Neuronal stem cell (in vitro differentiated cells): ENCODE measurements around the gene CBARP.

Source experiments
- DNase-seq: peaks from one replicate; pipeline ENCODE4 v3.0.0-alpha.2; 2013; ENCODE audit warnings: low spot score
- H2AFZ ChIP-seq: one replicate; pipeline ENCODE4 v1.6.1; 2013; ENCODE audit warnings: mild to moderate bottlenecking, low read length, inconsistent platforms
- H2AK5ac ChIP-seq: 2 replicates; pipeline ENCODE4 v1.6.1; 2013; ENCODE audit warnings: low read depth, mild to moderate bottlenecking, inconsistent platforms, low read length, moderate library complexity, mixed read lengths
- H2BK120ac ChIP-seq: 2 replicates; pipeline ENCODE4 v1.6.1; 2013; ENCODE audit warnings: low read depth, mild to moderate bottlenecking, inconsistent platforms, low read length, moderate library complexity, mixed read lengths
- H2BK12ac ChIP-seq: one replicate; pipeline ENCODE4 v1.6.1; 2013; ENCODE audit warnings: low read length, inconsistent platforms
- H2BK15ac ChIP-seq: 2 replicates; pipeline ENCODE4 v1.6.1; 2013; ENCODE audit warnings: mild to moderate bottlenecking, low read length, inconsistent platforms, mixed read lengths
- H2BK5ac ChIP-seq: one replicate; pipeline ENCODE4 v1.6.1; 2013; ENCODE audit warnings: inconsistent platforms, mild to moderate bottlenecking, low read length, moderate library complexity
- H3K14ac ChIP-seq: one replicate; pipeline ENCODE4 v1.6.1; 2013; ENCODE audit warnings: low read length, inconsistent platforms
- H3K18ac ChIP-seq: 2 replicates; pipeline ENCODE4 v1.6.1; 2013; ENCODE audit warnings: low read length, inconsistent platforms
- H3K23ac ChIP-seq: 2 replicates; pipeline ENCODE4 v1.6.1; 2013; ENCODE audit warnings: low read depth, mild to moderate bottlenecking, mixed read lengths, low read length, inconsistent platforms; ENCODE audit not compliant: poor library complexity
- H3K27ac ChIP-seq: replicated peaks from 3 replicates; pipeline ENCODE4 v1.5.1; 2013; ENCODE audit warnings: low read length, inconsistent platforms
- H3K27me3 ChIP-seq, 3 experiments: 2 replicates each; pipeline ENCODE4 v1.6.1; 2013; ENCODE audit warnings: low read length in 3 of 3, mild to moderate bottlenecking in 2 of 3, inconsistent platforms in 1 of 3, low read depth in 1 of 3, mixed read lengths in 1 of 3, moderate library complexity in 1 of 3; ENCODE audit not compliant: control insufficient read depth in 3 of 3, insufficient read depth in 3 of 3
- H3K36me3 ChIP-seq, 2 donors: replicated peaks in 1 of 2; 2 replicates each; pipeline ENCODE4 v1.6.1; 2013; ENCODE audit warnings: low read length in 2 of 2; ENCODE audit not compliant: control insufficient read depth in 2 of 2, insufficient read depth in 2 of 2
- H3K4ac ChIP-seq: 2 replicates; pipeline ENCODE4 v1.6.1; 2013; ENCODE audit warnings: inconsistent platforms, mild to moderate bottlenecking, low read length, moderate library complexity
- H3K4me1 ChIP-seq, 2 donors: 1 replicate in 1 of 2; 2 replicates in 1 of 2; pipeline ENCODE4 v1.6.1; 2013; ENCODE audit warnings: low read length in 2 of 2, low read depth in 1 of 2; ENCODE audit not compliant: control insufficient read depth in 2 of 2, insufficient read depth in 1 of 2
- H3K4me2 ChIP-seq: one replicate; pipeline ENCODE4 v1.6.1; 2013; ENCODE audit warnings: mild to moderate bottlenecking, low read length, inconsistent platforms; ENCODE audit not compliant: insufficient read depth, poor library complexity, severe bottlenecking
- H3K4me3 ChIP-seq, 2 donors: 2 replicates each; pipeline ENCODE4 v1.5.1; 2013; ENCODE audit warnings: low read length in 2 of 2, mild to moderate bottlenecking in 2 of 2, inconsistent platforms in 1 of 2, moderate library complexity in 1 of 2
- H3K79me1 ChIP-seq: one replicate; pipeline ENCODE4 v1.6.1; 2013; ENCODE audit warnings: low read depth, mild to moderate bottlenecking, inconsistent platforms, low read length, moderate library complexity
- H3K9ac ChIP-seq: one replicate; pipeline ENCODE4 v1.6.1; 2013; ENCODE audit warnings: mild to moderate bottlenecking, low read depth, low read length, inconsistent platforms; ENCODE audit not compliant: poor library complexity
- H3K9me3 ChIP-seq, 2 donors: replicated peaks in 1 of 2; 2 replicates each; pipeline versions ENCODE3 to v1.6.1; 2013; ENCODE audit warnings: low read length in 2 of 2, mild to moderate bottlenecking in 2 of 2, inconsistent platforms in 1 of 2, low read depth in 1 of 2, mixed read lengths in 1 of 2, moderate library complexity in 1 of 2; ENCODE audit not compliant: control insufficient read depth in 2 of 2, insufficient read depth in 1 of 2
- H4K8ac ChIP-seq: one replicate; pipeline ENCODE4 v1.6.1; 2013; ENCODE audit warnings: low read depth, mild to moderate bottlenecking, inconsistent platforms, low read length, moderate library complexity
- H4K91ac ChIP-seq: one replicate; pipeline ENCODE4 v1.6.1; 2013; ENCODE audit warnings: low read length, low read depth, mild to moderate bottlenecking, inconsistent platforms; ENCODE audit not compliant: poor library complexity
- WGBS, 2 donors: extraction: QIAGEN DNeasy Blood & Tissue Kit; methylation state at CpG; one replicate each; pipeline ENCODE4 v1.1.7; 2013; ENCODE audit warnings: missing lambda C conversion rate in 2 of 2, mixed read lengths in 1 of 2; ENCODE audit not compliant: insufficient read length in 2 of 2, insufficient replicate concordance in 1 of 2; ENCODE audit errors: extremely low coverage in 2 of 2; 5-methylcytosine and 5-hydroxymethylcytosine counted together

Gene CBARP

GRCh38 chr19:1189419-1189818, 48.4 kb downstream of the CBARP start:
- Histone ChIP-seq H3K18ac (no peak overlapping the region), H3K4me1 (peaks cover 0 to 3% of the 10 kb centered on the region in 2 donors), H2BK15ac (peak overlapping the region; percentile 11), H3K4me3 (no peak overlapping the region), H3K36me3 (no peaks in the 10 kb centered on the region), H3K79me1 (no peaks in the 10 kb centered on the region), H3K27me3 (no peaks in the 10 kb centered on the region), H3K23ac (no peak overlapping the region), H3K4ac (no peak overlapping the region), H4K91ac (no peak overlapping the region), H3K9ac (no peak overlapping the region), H3K14ac (no peak overlapping the region), H3K27ac (no peak overlapping the region), H2BK12ac (no peak overlapping the region), H3K9me3 (no peaks in the 10 kb centered on the region), H4K8ac (no peak overlapping the region), H2BK5ac (no peak overlapping the region), H2BK120ac (no peak overlapping the region), H2AK5ac (no peak overlapping the region), H2AFZ (peak overlapping the region; percentile 57), H3K4me2 (no peak overlapping the region)
- DNase-seq: no peak
- no CpG with 5 or more reads among the region's 9 CpGs for WGBS, 2 donors

GRCh38 chr19:1183543-1184172, 54.1 kb downstream of the CBARP start:
- WGBS, 2 donors: no CpG with 5 or more reads among the region's 19 CpGs
- no peak overlapping the region for H3K27ac ChIP-seq
- DNase-seq: no peak

GRCh38 chr19:1182727-1183126, 55.1 kb downstream of the CBARP start:
- H4K8ac ChIP-seq: no peak overlapping the region
- no peak overlapping the region for H3K14ac ChIP-seq
- no peak overlapping the region for H2BK15ac ChIP-seq
- peaks cover 3% of the 10 kb centered on the region in 2 donors for H3K4me1 ChIP-seq
- no peak overlapping the region for H3K23ac ChIP-seq
- WGBS, 2 donors: no CpG with 5 or more reads among the region's 11 CpGs
- H3K4me3 ChIP-seq: no peak overlapping the region
- H3K79me1 ChIP-seq: peaks cover 2% of the 10 kb centered on the region
- H2BK12ac ChIP-seq: no peak overlapping the region
- no peak for DNase-seq
- H2AK5ac ChIP-seq: no peak overlapping the region
- no peak overlapping the region for H3K4ac ChIP-seq
- no peak overlapping the region for H2BK120ac ChIP-seq
- no peak overlapping the region for H3K9ac ChIP-seq
- H2AFZ ChIP-seq: no peak overlapping the region
- H3K4me2 ChIP-seq: no peak overlapping the region
- H4K91ac ChIP-seq: no peak overlapping the region
- no peak overlapping the region for H3K27ac ChIP-seq
- H2BK5ac ChIP-seq: no peak overlapping the region
- no peak overlapping the region for H3K18ac ChIP-seq
- no peaks in the 10 kb centered on the region for H3K36me3 ChIP-seq
- no peaks in the 10 kb centered on the region for H3K27me3 ChIP-seq
- no peaks in the 10 kb centered on the region for H3K9me3 ChIP-seq

More at GRCh38 chr19:1183543-1184172, 54.1 kb downstream of the CBARP start:
- Histone ChIP-seq H3K4me1 (peaks cover 3% of the 10 kb centered on the region in 2 donors), H2BK12ac (no peak overlapping the region), H3K9ac (no peak overlapping the region), H2AFZ (no peak overlapping the region), H3K36me3 (no peaks in the 10 kb centered on the region), H3K18ac (peak overlapping the region; percentile 44), H4K8ac (no peak overlapping the region), H3K27me3 (no peaks in the 10 kb centered on the region), H3K9me3 (no peaks in the 10 kb centered on the region), H3K4ac (no peak overlapping the region), H2BK120ac (no peak overlapping the region), H3K4me2 (no peak overlapping the region), H2BK15ac (peak overlapping the region; percentile 75), H3K14ac (no peak overlapping the region), H3K4me3 (no peak overlapping the region), H3K79me1 (peaks cover 2% of the 10 kb centered on the region), H3K23ac (no peak overlapping the region), H2AK5ac (peak overlapping the region; percentile 52), H4K91ac (no peak overlapping the region), H2BK5ac (peak overlapping the region; percentile 66)

- Histone ChIP-seq H2BK5ac (no peak overlapping the region), H3K23ac (no peak overlapping the region), H3K4me1 (peaks cover 3% of the 10 kb centered on the region in 2 donors), H3K18ac (no peak overlapping the region), H3K27me3 (no peaks in the 10 kb centered on the region), H3K79me1 (peaks cover 2% of the 10 kb centered on the region), H2BK15ac (peak overlapping the region; percentile 88), H3K14ac (no peak overlapping the region), H2AFZ (no peak overlapping the region), H3K9me3 (no peaks in the 10 kb centered on the region), H2AK5ac (peak overlapping the region; percentile 33), H3K27ac (no peak overlapping the region), H4K91ac (peak overlapping the region; percentile 73), H3K9ac (no peak overlapping the region), H3K36me3 (no peaks in the 10 kb centered on the region), H3K4ac (no peak overlapping the region), H2BK12ac (peak overlapping the region; percentile 8), H4K8ac (no peak overlapping the region), H3K4me3 (no peak overlapping the region), H2BK120ac (no peak overlapping the region), H3K4me2 (no peak overlapping the region)
- DNase-seq: no peak
- WGBS, 2 donors: no CpG with 5 or more reads among the region's 10 CpGs
Measured at GRCh38 chr19:1182068-1182467, 55.7 kb downstream of the CBARP start.
